ENCODE measurements around the gene SLC25A40. TPM values are rescaled to one million over a fixed set of nuclear protein-coding genes. Genes with fewer than 3 reads are reported as not detected.
A peak's percentile ranks its signal among the peaks of the same experiment; 100 is the strongest.
"Not testable (repeated sequence)": the region's sequence is repeated elsewhere in the genome, so short reads cannot be mapped to it uniquely, and the experiment has no call there.

SLC25A40 gene, protein sequence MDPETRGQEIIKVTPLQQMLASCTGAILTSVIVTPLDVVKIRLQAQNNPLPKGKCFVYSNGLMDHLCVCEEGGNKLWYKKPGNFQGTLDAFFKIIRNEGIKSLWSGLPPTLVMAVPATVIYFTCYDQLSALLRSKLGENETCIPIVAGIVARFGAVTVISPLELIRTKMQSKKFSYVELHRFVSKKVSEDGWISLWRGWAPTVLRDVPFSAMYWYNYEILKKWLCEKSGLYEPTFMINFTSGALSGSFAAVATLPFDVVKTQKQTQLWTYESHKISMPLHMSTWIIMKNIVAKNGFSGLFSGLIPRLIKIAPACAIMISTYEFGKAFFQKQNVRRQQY
- 10 to 100 TPM in 2 of 3 donors, 1 to 10 TPM in 1; 9.8 to 34.1 (median 13.8) TPM for total RNA-seq

DNA sequence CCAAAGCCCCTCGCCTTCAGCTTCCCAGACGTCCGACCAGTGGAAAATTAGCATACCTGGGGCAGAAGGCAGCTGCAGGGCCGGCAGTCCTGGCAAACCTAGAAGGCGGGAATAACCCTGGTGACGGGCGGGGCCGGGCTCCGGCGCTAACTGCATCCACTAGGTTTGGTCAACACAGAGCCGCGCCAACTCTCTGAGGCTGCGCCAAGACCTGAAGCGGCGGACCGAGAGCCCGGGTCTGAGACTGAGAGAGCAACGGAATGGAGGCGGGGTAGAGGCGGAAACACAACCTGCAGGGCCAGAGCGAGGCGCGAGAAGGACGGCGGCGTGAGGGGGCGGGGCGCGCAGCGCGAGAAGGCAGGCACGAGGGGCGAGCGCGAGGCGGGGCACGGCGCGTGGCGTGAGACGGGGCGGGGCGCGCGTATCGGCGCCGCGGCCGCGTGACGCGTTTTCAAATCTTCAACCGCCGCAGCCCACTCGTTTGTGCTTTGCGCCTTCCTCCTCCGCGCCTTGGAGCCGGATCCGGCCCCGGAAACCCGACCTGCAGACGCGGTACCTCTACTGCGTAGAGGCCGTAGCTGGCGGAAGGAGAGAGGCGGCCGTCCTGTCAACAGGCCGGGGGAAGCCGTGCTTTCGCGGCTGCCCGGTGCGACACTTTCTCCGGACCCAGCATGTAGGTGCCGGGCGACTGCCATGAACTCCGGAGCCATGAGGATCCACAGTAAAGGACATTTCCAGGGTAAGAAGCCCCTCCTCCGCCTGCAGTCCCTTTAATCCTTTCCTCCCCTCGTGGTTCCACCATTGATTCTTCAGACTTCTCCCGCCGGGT lies at the start of gene SLC25A40, which contains the start of gene DBF4:
TSS of gene SLC25A40 (minus strand) at position 321 of the 829 bp plus-strand sequence. CDS start 17,633 bp downstream, outside the sequence.
TSS of gene DBF4 (plus strand) at position 454 of the 829 bp plus-strand sequence. CDS start at position 694, 240 bp downstream.
- H3K4me1 ChIP-seq = peaks cover 0 to 10% of the 10 kb centered on the region in 2 donors
- peak; percentile 90 to 92 for DNase-seq (ENCODE audit: low spot score in 2 of 2)
- intact Hi-C loops (cut with DNase I; ENCODE audit: low total_unique reads) = no loop called here

DNA sequence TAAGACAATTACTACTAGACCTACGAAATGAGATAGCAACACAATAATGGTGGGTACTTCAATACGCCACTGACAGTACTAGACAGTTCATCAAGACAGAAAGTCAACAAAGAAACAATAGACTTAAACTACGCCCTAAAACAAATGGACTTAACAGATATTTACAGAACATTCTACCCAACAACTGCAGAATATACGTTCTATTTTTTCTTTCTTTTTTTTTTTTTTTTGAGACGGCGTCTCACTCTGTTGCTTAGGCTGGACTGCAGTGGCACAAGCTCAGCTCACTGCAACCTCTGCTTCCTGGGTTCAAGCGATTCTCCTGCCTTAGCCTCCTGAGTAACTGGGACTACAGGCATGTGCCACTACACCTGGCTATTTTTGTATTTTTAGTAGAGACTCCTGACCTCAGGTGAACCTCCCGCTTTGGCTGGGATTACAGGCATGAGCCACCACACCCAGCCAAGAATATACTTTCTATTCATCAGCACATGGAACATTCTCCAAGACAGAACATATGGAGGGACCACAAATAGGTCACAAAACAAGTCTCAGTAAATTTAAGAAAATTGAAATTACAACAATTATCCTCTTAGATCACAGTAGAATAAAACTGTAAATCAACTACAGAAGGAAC lies 46.7 kb upstream of the SLC25A40 start:
- intact Hi-C loops (cut with DNase I; ENCODE audit: low total_unique reads); H3K36me3 ChIP-seq: not testable (repeated sequence)

More for the DNA sequence above, at the start of gene SLC25A40, which contains the start of gene DBF4:
- peak within 1 kb of the TSS; percentile 93 to 96 for H3K27ac ChIP-seq
- TF ChIP-seq POLR2AphosphoS5 (IDR thresholded peaks at IDR 0.05) (peak in 2 of 3 donors; percentile 46 to 67), POLR2A (IDR thresholded peaks at IDR 0.05) (no peak)
- H3K27me3 ChIP-seq = no peaks in the 10 kb centered on the region
- H3K9me3 ChIP-seq = peaks cover 0 to 6% of the 10 kb centered on the region in 2 donors
- H3K36me3 ChIP-seq = no peaks in the 10 kb centered on the region
- H3K4me3 ChIP-seq = peak within 1 kb of the TSS; percentile 74 to 96 (median 88)

DNA sequence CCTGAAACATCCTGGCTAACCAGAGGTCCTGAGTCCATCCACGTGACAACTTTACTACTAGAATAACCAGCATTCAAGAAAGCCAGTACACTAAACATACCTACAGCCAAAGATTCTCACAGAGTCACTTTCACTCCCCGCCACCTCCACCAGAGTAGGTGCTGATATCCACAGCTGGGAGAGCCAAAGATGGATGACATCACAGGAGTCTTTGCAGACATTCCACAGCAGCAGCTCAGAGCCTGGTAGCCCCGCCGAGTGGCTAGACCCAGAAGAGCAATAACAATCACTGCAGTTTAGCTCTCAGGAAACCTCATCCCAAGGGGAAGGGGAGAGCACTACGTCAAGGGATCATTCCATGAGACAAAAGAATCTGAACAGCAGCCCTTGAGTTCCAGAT lies 44.4 kb upstream of the SLC25A40 start:
- no peak for DNase-seq (ENCODE audit: low spot score in 2 of 2)
- H3K27ac ChIP-seq = no peak overlapping the region
- intact Hi-C loops (cut with DNase I; ENCODE audit: low total_unique reads) = no loop called here
- no peaks in the 10 kb centered on the region for H3K36me3 ChIP-seq
- TF ChIP-seq, protein P1, sequence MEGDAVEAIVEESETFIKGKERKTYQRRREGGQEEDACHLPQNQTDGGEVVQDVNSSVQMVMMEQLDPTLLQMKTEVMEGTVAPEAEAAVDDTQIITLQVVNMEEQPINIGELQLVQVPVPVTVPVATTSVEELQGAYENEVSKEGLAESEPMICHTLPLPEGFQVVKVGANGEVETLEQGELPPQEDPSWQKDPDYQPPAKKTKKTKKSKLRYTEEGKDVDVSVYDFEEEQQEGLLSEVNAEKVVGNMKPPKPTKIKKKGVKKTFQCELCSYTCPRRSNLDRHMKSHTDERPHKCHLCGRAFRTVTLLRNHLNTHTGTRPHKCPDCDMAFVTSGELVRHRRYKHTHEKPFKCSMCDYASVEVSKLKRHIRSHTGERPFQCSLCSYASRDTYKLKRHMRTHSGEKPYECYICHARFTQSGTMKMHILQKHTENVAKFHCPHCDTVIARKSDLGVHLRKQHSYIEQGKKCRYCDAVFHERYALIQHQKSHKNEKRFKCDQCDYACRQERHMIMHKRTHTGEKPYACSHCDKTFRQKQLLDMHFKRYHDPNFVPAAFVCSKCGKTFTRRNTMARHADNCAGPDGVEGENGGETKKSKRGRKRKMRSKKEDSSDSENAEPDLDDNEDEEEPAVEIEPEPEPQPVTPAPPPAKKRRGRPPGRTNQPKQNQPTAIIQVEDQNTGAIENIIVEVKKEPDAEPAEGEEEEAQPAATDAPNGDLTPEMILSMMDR (IDR thresholded peaks at IDR 0.05) = no peak
- TF ChIP-seq POLR2AphosphoS5 (IDR thresholded peaks at IDR 0.05) (no peak), POLR2A (IDR thresholded peaks at IDR 0.05) (no peak)
- no peaks in the 10 kb centered on the region for H3K9me3 ChIP-seq
- no peaks in the 10 kb centered on the region for H3K4me1 ChIP-seq
- H3K27me3 ChIP-seq = no peaks in the 10 kb centered on the region
- no peak overlapping the region for H3K4me3 ChIP-seq

More for the DNA sequence above, 46.7 kb upstream of the SLC25A40 start:
- not testable (repeated sequence) for H3K27me3 ChIP-seq; H3K27ac ChIP-seq; H3K9me3 ChIP-seq; DNase-seq (ENCODE audit: low spot score in 2 of 2); H3K4me1 ChIP-seq; H3K4me3 ChIP-seq

DNA sequence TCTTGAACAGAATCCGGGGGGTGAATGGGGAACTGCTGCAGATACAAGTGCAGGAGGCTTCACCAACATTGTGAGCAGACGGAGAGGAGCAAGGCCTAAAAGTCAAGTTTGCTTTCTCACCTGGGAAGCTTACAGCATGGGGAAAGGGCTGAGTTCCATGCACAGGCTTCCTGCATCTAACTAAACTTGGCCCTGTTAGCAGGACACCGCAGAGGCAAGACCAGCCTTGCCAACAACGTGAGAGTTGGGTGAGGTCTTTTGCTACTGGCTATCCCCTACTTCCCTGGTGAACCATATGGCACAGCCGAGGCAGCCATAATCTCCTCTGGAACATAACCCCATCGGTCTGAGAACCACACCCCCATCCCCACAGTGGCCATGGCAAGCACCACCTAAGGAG lies 43.7 kb upstream of the SLC25A40 start:
- TF ChIP-seq, protein P1 (IDR thresholded peaks at IDR 0.05) = no peak
- TF ChIP-seq POLR2A (IDR thresholded peaks at IDR 0.05) = no peak
- TF ChIP-seq POLR2AphosphoS5 (IDR thresholded peaks at IDR 0.05) = no peak
- intact Hi-C loops (cut with DNase I; ENCODE audit: low total_unique reads) = no loop called here

DNA sequence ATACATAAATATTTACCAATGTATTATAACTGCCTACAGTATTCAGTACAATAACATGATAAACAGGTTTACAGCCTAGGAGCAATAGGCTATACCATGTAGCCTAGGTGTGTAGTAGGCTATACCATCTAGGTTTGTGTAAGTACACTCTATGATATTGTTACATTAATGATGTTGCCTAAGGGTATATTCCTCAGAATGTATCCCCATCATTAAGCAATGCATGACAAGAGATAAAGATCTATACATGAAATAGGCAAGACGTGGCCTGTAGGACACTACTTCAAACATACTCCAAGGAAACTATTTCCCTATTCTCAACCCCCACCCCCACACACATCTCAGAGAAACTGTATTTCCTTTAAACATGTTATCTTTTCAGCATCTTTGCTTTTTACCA lies 42.6 kb upstream of the SLC25A40 start:
- TF ChIP-seq POLR2AphosphoS5 (IDR thresholded peaks at IDR 0.05) (no peak), POLR2A (IDR thresholded peaks at IDR 0.05) (no peak)
- TF ChIP-seq, protein P1 (IDR thresholded peaks at IDR 0.05) = no peak
- Histone ChIP-seq H3K4me3 (no peak overlapping the region), H3K36me3 (no peaks in the 10 kb centered on the region), H3K4me1 (no peaks in the 10 kb centered on the region), H3K27me3 (no peaks in the 10 kb centered on the region), H3K9me3 (no peaks in the 10 kb centered on the region), H3K27ac (no peak overlapping the region)
- no peak for DNase-seq (ENCODE audit: low spot score in 2 of 2)
- intact Hi-C loops (cut with DNase I; ENCODE audit: low total_unique reads) = no loop called here

More for the DNA sequence above, 43.7 kb upstream of the SLC25A40 start:
- H3K27ac ChIP-seq = no peak overlapping the region
- H3K36me3 ChIP-seq = no peaks in the 10 kb centered on the region
- DNase-seq (ENCODE audit: low spot score in 2 of 2) = no peak
- no peaks in the 10 kb centered on the region for H3K9me3 ChIP-seq
- no peak overlapping the region for H3K4me3 ChIP-seq
- H3K4me1 ChIP-seq = no peaks in the 10 kb centered on the region
- no peaks in the 10 kb centered on the region for H3K27me3 ChIP-seq
